Astrocyte (in vitro differentiated cells and primary cell): ENCODE data around the gene CNTRL.

Source experiments
- EZH2 ChIP-seq: IDR thresholded peaks from 2 replicates; pipeline ENCODE4 v1.6.1; 2012; ENCODE audit warnings: mild to moderate bottlenecking, low read length, inconsistent platforms; ENCODE audit not compliant: insufficient read depth
- TF ChIP-seq, protein P1 (sequence below): IDR thresholded peaks from 2 replicates; pipeline ENCODE4 v1.5.1; 2011; ENCODE audit warnings: low read depth, mild to moderate bottlenecking, inconsistent platforms, low read length, moderate library complexity; ENCODE audit not compliant: insufficient read depth

DNA sequence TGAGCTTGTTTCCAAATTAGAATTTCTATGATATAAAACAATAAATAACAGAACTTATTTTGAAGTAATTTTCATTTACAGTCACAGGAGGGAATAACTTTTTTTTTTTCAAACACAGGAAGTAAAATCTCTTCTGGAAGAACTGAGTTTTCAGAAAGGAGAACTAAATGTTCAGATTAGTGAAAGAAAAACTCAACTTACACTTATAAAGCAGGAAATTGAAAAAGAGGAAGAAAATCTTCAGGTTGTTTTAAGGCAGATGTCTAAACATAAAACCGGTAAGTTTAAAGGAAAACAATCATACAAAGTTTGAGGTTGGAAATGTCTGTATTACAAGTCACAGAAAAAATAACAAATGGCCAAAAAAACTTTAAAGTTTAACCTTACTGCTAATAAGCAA lies 85.3 kb downstream of the CNTRL start:
- TF ChIP-seq, protein P1, sequence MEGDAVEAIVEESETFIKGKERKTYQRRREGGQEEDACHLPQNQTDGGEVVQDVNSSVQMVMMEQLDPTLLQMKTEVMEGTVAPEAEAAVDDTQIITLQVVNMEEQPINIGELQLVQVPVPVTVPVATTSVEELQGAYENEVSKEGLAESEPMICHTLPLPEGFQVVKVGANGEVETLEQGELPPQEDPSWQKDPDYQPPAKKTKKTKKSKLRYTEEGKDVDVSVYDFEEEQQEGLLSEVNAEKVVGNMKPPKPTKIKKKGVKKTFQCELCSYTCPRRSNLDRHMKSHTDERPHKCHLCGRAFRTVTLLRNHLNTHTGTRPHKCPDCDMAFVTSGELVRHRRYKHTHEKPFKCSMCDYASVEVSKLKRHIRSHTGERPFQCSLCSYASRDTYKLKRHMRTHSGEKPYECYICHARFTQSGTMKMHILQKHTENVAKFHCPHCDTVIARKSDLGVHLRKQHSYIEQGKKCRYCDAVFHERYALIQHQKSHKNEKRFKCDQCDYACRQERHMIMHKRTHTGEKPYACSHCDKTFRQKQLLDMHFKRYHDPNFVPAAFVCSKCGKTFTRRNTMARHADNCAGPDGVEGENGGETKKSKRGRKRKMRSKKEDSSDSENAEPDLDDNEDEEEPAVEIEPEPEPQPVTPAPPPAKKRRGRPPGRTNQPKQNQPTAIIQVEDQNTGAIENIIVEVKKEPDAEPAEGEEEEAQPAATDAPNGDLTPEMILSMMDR: no peak
- TF ChIP-seq EZH2: no peak
